HG03432 (cell line): Measurements from ENCODE around the gene C14orf119.
A peak's percentile ranks its signal among the peaks of the same experiment; 100 is the strongest.
"Not testable (repeated sequence)": the region's sequence is repeated elsewhere in the genome, so short reads cannot be mapped to it uniquely, and the experiment has no call there.

Experiments
- ATAC-seq: cut with Tn5 transposase; IDR thresholded peaks from one replicate; pipeline ENCODE4 v1.9.1; 2021; ENCODE audit warnings: mild to moderate bottlenecking, moderate library complexity; ENCODE audit not compliant: unreplicated experiment

The C14orf119 gene

GRCh38 chr14:23107620-23108019, 12.3 kb downstream of the C14orf119 start:
- not testable (repeated sequence) for ATAC-seq

- ATAC-seq: not testable (repeated sequence)
Observed at GRCh38 chr14:23108169-23108568, 12.9 kb downstream of the C14orf119 start.

- ATAC-seq: no peak
Observed at GRCh38 chr14:23109769-23110168, 14.5 kb downstream of the C14orf119 start.

- ATAC-seq: no peak
Observed at GRCh38 chr14:23110579-23111365, 15.5 kb downstream of the C14orf119 start.

- no peak for ATAC-seq
Observed at GRCh38 chr14:23112359-23113178, 17.3 kb downstream of the C14orf119 start.

- no peak for ATAC-seq
Observed at GRCh38 chr14:23113431-23114119, 18.3 kb downstream of the C14orf119 start.

- ATAC-seq: no peak
Observed at GRCh38 chr14:23114120-23114458, 18.8 kb downstream of the C14orf119 start.

- no peak for ATAC-seq
Observed at GRCh38 chr14:23114669-23115038, 19.3 kb downstream of the C14orf119 start.

GRCh38 chr14:23115039-23115731, 19.9 kb downstream of the C14orf119 start:
- no peak for ATAC-seq

- no peak for ATAC-seq
Observed at GRCh38 chr14:23115918-23116317, 20.6 kb downstream of the C14orf119 start.

GRCh38 chr14:23117371-23118020, 22.2 kb downstream of the C14orf119 start:
- no peak for ATAC-seq

GRCh38 chr14:23118506-23119362, 23.4 kb downstream of the C14orf119 start, which contains the start of gene CEBPE:
Gene CEBPE (minus strand): TSS chr14:23119255. CDS start chr14:23119091, 164 bp downstream.
- ATAC-seq: no peak

- ATAC-seq: no peak
Observed at GRCh38 chr14:23119363-23120327, 24.3 kb downstream of the C14orf119 start.

GRCh38 chr14:23120541-23121251, 25.4 kb downstream of the C14orf119 start:
- peak; percentile 81 for ATAC-seq

- ATAC-seq: peak; percentile 50
Observed at GRCh38 chr14:23121361-23121771, 26.1 kb downstream of the C14orf119 start.

GRCh38 chr14:23122086-23122485, 26.8 kb downstream of the C14orf119 start:
- no peak for ATAC-seq

- no peak for ATAC-seq
Observed at GRCh38 chr14:23123419-23123818, 28.1 kb downstream of the C14orf119 start.
